Measurements from ENCODE around the gene MEF2A. TPM values are rescaled to one million over a fixed set of nuclear protein-coding genes. Genes with fewer than 3 reads are reported as not detected.
A peak's percentile ranks its signal among the peaks of the same experiment; 100 is the strongest.

Gene MEF2A
- total RNA-seq, 1 donor from 2014 or later: 86.8 TPM

DNA sequence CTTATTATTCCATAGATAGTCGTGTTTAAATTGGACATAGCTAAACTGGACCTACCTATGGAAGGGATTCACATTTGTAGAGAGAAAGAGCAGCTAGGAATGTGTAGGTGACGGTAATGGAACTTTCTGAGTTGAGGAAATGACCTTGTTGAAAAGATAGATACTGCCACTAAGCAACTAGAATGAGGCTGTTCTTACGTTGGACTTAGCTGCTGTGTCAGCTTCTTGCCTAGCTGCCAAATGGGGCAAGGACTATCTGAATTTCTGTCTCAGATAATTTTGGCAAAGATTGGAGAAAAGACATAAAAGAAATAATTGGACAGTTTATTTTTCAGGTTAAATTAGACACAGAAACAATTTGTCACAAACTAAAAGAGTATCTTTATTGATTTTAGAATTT, 68.8 kb downstream of the MEF2A start:
- no peak overlapping the region for H3K27ac ChIP-seq
- H3K4me3 ChIP-seq: no peak overlapping the region
- H3K4me1 ChIP-seq: peaks cover 27% of the 10 kb centered on the region
- H3K36me3 ChIP-seq: peaks cover 4% of the 10 kb centered on the region
- DNase-seq (no peak), ATAC-seq (no peak)
- no peaks in the 10 kb centered on the region for H3K27me3 ChIP-seq
- intact Hi-C loops (cut with DNase I): no loop called here
- no peaks in the 10 kb centered on the region for H3K9me3 ChIP-seq
- TF ChIP-seq, protein P1, sequence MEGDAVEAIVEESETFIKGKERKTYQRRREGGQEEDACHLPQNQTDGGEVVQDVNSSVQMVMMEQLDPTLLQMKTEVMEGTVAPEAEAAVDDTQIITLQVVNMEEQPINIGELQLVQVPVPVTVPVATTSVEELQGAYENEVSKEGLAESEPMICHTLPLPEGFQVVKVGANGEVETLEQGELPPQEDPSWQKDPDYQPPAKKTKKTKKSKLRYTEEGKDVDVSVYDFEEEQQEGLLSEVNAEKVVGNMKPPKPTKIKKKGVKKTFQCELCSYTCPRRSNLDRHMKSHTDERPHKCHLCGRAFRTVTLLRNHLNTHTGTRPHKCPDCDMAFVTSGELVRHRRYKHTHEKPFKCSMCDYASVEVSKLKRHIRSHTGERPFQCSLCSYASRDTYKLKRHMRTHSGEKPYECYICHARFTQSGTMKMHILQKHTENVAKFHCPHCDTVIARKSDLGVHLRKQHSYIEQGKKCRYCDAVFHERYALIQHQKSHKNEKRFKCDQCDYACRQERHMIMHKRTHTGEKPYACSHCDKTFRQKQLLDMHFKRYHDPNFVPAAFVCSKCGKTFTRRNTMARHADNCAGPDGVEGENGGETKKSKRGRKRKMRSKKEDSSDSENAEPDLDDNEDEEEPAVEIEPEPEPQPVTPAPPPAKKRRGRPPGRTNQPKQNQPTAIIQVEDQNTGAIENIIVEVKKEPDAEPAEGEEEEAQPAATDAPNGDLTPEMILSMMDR (IDR thresholded peaks at IDR 0.05): no peak

DNA sequence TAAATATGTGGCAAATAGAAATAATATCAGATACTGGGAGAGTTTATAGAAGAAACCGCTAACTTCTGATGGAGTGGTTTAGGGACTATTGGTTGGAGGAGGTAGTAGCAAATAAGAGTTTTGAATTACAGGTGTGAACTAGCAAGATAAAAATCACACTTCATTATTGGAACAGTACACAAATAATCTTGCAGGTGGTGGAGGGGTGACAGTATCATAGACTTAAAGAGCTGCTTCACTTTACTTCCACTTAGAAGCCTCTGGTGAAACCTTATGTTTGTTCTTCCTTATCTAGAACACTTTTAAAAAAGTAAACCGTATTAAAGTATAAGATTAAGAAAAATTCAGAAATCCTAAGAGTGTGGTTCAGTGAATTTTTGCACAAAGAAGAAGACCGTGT, 69.4 kb downstream of the MEF2A start:
- Histone ChIP-seq H3K9me3 (no peaks in the 10 kb centered on the region), H3K36me3 (peaks cover 4% of the 10 kb centered on the region), H3K4me1 (peaks cover 27% of the 10 kb centered on the region), H3K4me3 (no peak overlapping the region), H3K27me3 (no peaks in the 10 kb centered on the region), H3K27ac (no peak overlapping the region)
- DNase-seq: no peak
- TF ChIP-seq, protein P1 (IDR thresholded peaks at IDR 0.05): no peak
- intact Hi-C loops (cut with DNase I): no loop called here
- peak; percentile 32 for ATAC-seq

DNA sequence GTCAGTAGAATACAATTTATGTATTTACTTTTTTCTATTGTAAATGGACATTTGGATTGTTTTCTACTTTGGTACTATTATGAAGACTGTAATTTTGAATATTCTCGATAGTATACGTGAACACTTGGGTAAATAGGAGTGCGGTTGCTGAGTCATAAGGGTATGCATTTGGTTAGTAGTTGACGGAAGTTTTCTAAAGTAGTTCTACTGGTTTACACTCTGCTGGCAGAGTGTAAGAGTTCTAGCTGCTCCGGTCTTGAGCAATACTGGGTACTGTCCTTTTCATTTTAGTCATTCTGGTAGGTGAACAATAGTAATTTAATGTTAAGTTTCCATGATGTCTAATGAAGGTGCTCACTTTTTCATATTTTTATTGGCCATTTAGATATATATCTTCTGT, 70.0 kb downstream of the MEF2A start:
- peaks cover 5% of the 10 kb centered on the region for H3K36me3 ChIP-seq
- TF ChIP-seq, protein P1 (IDR thresholded peaks at IDR 0.05): no peak
- H3K4me1 ChIP-seq: peaks cover 22% of the 10 kb centered on the region
- no peak overlapping the region for H3K4me3 ChIP-seq
- intact Hi-C loops (cut with DNase I): no loop called here
- DNase-seq (no peak), ATAC-seq (peak; percentile 63)
- no peaks in the 10 kb centered on the region for H3K27me3 ChIP-seq
- H3K9me3 ChIP-seq: no peaks in the 10 kb centered on the region
- H3K27ac ChIP-seq: no peak overlapping the region

DNA sequence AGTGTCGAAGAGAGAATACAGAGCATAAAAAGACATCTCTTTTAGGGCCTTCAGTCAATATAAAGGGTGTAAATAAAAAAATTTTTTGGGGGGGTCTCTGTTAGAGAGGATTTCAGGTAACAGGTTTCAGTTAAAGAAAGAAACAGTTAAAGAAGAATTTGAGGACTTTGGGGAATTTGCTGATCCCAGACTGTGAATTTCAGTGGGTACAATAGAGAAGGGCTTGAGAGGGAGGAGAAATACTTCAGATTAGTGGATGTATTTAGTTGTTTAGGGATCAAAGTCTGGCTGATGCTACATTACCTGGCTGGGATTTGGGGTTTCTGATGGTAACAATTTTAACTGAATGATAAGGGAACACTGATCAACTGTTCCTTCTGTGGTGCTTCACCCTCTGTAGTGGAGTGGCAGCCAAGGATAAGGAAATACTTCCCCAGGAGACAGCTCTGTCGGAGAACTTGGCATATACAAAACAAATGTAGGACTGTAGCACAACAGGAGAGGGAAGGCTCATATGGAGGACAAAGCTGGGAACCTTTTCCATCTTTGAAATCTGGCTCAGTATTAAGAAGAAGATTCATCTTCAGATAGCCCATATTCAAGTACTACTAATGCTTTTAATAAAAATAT, 79.2 kb downstream of the MEF2A start:
- H3K36me3 ChIP-seq: peaks cover 21% of the 10 kb centered on the region
- no peaks in the 10 kb centered on the region for H3K4me1 ChIP-seq
- DNase-seq (no peak), ATAC-seq (no peak)
- no peak overlapping the region for H3K4me3 ChIP-seq
- intact Hi-C loops (cut with DNase I): no loop called here
- H3K9me3 ChIP-seq: peaks cover 6% of the 10 kb centered on the region
- H3K27ac ChIP-seq: no peak overlapping the region
- H3K27me3 ChIP-seq: no peaks in the 10 kb centered on the region
- TF ChIP-seq, protein P1 (IDR thresholded peaks at IDR 0.05): no peak

DNA sequence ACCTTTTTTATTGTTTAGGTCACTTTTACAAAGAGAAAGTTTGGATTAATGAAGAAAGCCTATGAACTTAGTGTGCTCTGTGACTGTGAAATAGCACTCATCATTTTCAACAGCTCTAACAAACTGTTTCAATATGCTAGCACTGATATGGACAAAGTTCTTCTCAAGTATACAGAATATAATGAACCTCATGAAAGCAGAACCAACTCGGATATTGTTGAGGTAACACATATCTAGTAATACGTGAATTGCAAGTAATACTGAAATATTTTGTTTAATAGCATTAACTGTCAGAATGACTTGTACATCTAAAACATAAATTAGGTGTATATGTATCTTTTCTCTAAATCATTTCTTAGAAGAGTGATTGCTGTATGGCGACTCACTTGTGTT, 79.8 kb downstream of the MEF2A start:
- DNase-seq (no peak), ATAC-seq (no peak)
- Histone ChIP-seq H3K9me3 (peaks cover 6% of the 10 kb centered on the region), H3K27ac (no peak overlapping the region), H3K36me3 (peaks cover 21% of the 10 kb centered on the region), H3K4me1 (no peaks in the 10 kb centered on the region), H3K27me3 (no peaks in the 10 kb centered on the region), H3K4me3 (no peak overlapping the region)
- TF ChIP-seq, protein P1 (IDR thresholded peaks at IDR 0.05): no peak
- intact Hi-C loops (cut with DNase I): no loop called here

DNA sequence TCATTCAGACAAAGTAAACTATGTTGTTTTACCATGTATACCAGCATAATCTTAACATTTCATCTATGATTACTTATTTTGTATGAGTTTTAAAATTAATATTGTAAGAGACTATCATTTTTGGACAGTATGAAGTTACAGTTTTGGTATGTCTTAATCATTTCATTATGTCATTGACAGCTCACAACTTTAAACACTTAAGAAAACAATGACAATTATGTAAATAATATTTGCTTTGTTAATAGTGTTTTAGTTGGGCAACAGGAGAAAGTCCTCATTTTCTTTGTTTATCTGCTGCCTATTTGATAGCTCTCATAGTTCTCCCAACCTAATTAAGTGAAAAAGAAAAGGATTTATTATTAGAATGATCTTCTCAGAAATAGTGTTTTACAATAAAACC, 80.2 kb downstream of the MEF2A start:
- H3K4me3 ChIP-seq: no peak overlapping the region
- H3K27me3 ChIP-seq: no peaks in the 10 kb centered on the region
- ATAC-seq: no peak
- H3K9me3 ChIP-seq: peaks cover 6% of the 10 kb centered on the region
- no peak for DNase-seq
- H3K27ac ChIP-seq: no peak overlapping the region
- no peaks in the 10 kb centered on the region for H3K4me1 ChIP-seq
- TF ChIP-seq, protein P1 (IDR thresholded peaks at IDR 0.05): no peak
- peaks cover 19% of the 10 kb centered on the region for H3K36me3 ChIP-seq
- intact Hi-C loops (cut with DNase I): no loop called here
